Central memory CD8-positive, alpha-beta T cell (primary cell): Measurements from ENCODE around the gene AGTRAP.

Experiments
- ATAC-seq: fragments of 150-1000 bp; cut with Tn5 transposase; replicated peaks from 2 replicates; pipeline ENCODE4 v1.10.0; 2022; ENCODE audit warnings: mild to moderate bottlenecking, moderate FRiP score, moderate number of reproducible peaks; ENCODE audit not compliant: poor library complexity, severe bottlenecking; ENCODE audit errors: extremely low read depth
- DNase-seq, 2 donors: peaks; one replicate each; pipeline ENCODE4 v3.0.0; 2021; ENCODE audit warnings: low spot score in 2 of 2
- H3K27ac Mint-ChIP-seq: one replicate; pipeline ENCODE4 v1.8.0; 2022; ENCODE audit warnings: low read depth, mild to moderate bottlenecking, moderate library complexity, mixed read lengths
- H3K27me3 Mint-ChIP-seq: one replicate; pipeline ENCODE4 v1.8.0; 2022; ENCODE audit warnings: mixed read lengths
- H3K36me3 Mint-ChIP-seq: one replicate; pipeline ENCODE4 v1.8.0; 2022; ENCODE audit warnings: mild to moderate bottlenecking, moderate library complexity, mixed read lengths; ENCODE audit not compliant: insufficient read depth
- H3K4me1 Mint-ChIP-seq: one replicate; pipeline ENCODE4 v1.8.0; 2022; ENCODE audit warnings: mixed read lengths
- H3K4me3 Mint-ChIP-seq: one replicate; pipeline ENCODE4 v1.8.0; 2022; ENCODE audit warnings: mild to moderate bottlenecking, moderate library complexity, mixed read lengths
- H3K9me3 Mint-ChIP-seq: one replicate; pipeline ENCODE4 v1.8.0; 2022; ENCODE audit warnings: mixed read lengths

Gene AGTRAP

DNA sequence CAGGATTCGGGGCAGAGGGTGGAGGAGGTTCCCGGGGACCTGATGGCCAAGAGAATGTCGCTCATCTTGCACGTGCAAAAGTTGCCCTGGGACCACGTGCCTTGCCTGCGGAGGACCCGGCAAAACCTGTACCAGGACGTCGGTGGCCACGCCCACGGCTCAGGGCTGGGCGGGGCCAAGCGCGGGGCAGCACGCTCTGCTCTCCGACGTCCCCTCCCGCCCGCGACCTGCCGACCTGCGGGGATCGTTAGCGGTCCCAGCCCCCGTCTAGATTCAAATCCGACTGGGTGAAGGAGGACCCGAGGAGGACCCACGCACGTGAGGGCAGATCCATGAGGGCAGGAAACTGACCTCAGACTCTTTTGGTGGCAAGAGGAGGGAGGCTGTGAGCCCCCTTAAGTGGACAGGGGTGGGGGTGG, 26.1 kb downstream of the AGTRAP start, which contains the start of gene C1orf167:
Gene C1orf167, plus strand, starts transcription at position 206 of the 419 bp plus-strand sequence. CDS start 2,208 bp downstream, outside the sequence.
- Mint-ChIP-seq H3K4me1 (no peaks in the 10 kb centered on the region), H3K9me3 (no peaks in the 10 kb centered on the region), H3K4me3 (no peak within 1 kb of the TSS), H3K27ac (no peak within 1 kb of the TSS), H3K36me3 (peaks cover 4% of the 10 kb centered on the region), H3K27me3 (peaks cover 58% of the 10 kb centered on the region)
- DNase-seq (no peak), ATAC-seq (no peak)

- Mint-ChIP-seq H3K9me3 (no peaks in the 10 kb centered on the region), H3K4me3 (no peak overlapping the region), H3K4me1 (no peaks in the 10 kb centered on the region), H3K27ac (no peak overlapping the region), H3K27me3 (peaks cover 47% of the 10 kb centered on the region), H3K36me3 (peaks cover 4% of the 10 kb centered on the region)
- ATAC-seq = no peak
- no peak for DNase-seq
Observed at GRCh38 chr1:11764115-11764514, 28.2 kb downstream of the AGTRAP start.

DNA sequence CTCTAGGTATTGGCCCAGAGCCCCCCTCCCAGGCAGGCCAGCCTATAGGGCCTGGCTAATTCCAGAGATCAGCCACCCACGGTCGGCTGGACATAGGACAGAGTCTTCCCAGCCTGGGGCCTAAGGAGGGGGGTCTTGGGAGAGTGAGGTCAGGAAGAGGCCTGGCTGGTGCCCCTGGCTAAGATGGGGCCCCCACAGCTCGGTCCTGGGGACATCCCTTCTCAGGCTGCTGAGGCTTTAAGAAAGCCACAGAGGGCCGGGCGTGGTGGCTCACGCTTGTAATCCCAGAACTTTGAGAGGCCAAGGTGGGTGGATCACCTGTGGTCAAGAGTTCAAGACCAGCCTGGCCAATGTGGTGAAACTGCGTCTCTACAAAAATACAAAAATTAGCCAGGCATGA, 28.6 kb downstream of the AGTRAP start:
- H3K9me3 Mint-ChIP-seq = no peaks in the 10 kb centered on the region
- H3K4me3 Mint-ChIP-seq = no peak overlapping the region
- no peaks in the 10 kb centered on the region for H3K4me1 Mint-ChIP-seq
- ATAC-seq = no peak
- H3K36me3 Mint-ChIP-seq = peaks cover 4% of the 10 kb centered on the region
- H3K27me3 Mint-ChIP-seq = peaks cover 47% of the 10 kb centered on the region
- no peak for DNase-seq
- no peak overlapping the region for H3K27ac Mint-ChIP-seq

DNA sequence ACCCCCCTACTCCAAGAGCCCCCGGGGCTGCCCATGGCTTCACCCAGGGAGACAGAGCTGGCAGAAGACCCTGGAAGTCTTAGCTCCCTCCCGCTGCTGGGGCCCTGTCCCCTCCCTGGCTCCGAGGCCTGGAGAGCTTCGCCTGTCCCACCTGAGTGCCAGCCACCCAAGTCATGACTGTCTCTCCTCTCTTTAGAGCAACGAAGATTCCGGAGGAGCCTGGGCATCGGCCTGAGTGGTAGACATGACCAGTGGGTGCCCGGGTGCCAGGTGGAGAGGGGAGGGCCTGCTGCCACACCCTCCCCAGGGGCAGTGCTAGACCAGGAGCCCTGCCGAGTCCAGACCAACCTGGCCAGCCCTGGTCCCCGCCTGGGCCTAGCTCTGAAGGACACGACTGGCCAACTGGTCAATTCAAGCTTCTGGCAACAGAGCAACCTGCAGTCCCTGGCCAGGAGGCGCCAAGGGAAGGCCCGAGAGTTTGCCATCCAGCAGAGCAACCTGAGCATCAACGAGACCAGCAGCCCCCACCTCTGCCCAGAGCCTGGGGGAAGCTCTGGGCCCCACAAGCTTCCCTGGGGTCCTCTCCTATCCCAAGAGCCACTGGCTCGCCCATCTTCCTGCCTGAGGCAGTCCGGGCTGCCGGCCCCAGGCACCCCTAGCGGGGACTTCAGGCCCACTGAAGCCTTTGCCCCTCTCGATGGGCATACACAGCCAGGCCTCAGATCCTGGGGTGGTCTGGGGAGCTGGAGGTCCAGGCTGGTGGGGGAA, 29.9 kb downstream of the AGTRAP start:
- Mint-ChIP-seq H3K27ac (no peak overlapping the region), H3K36me3 (peaks cover 2% of the 10 kb centered on the region), H3K27me3 (peaks cover 37% of the 10 kb centered on the region), H3K9me3 (no peaks in the 10 kb centered on the region), H3K4me1 (no peaks in the 10 kb centered on the region), H3K4me3 (no peak overlapping the region)
- DNase-seq = no peak
- no peak for ATAC-seq

GRCh38 chr1:11766429-11766776, 30.5 kb downstream of the AGTRAP start:
- Mint-ChIP-seq H3K4me1 (no peaks in the 10 kb centered on the region), H3K36me3 (peaks cover 2% of the 10 kb centered on the region), H3K27me3 (peaks cover 31% of the 10 kb centered on the region), H3K27ac (no peak overlapping the region), H3K4me3 (no peak overlapping the region), H3K9me3 (no peaks in the 10 kb centered on the region)
- no peak for DNase-seq
- no peak for ATAC-seq

- no peaks in the 10 kb centered on the region for H3K4me1 Mint-ChIP-seq
- peaks cover 2% of the 10 kb centered on the region for H3K36me3 Mint-ChIP-seq
- ATAC-seq = no peak
- no peaks in the 10 kb centered on the region for H3K9me3 Mint-ChIP-seq
- no peak overlapping the region for H3K27ac Mint-ChIP-seq
- DNase-seq = no peak
- H3K27me3 Mint-ChIP-seq = peaks cover 19% of the 10 kb centered on the region
- no peak overlapping the region for H3K4me3 Mint-ChIP-seq
Observed at GRCh38 chr1:11767922-11768704, 32.2 kb downstream of the AGTRAP start.

DNA sequence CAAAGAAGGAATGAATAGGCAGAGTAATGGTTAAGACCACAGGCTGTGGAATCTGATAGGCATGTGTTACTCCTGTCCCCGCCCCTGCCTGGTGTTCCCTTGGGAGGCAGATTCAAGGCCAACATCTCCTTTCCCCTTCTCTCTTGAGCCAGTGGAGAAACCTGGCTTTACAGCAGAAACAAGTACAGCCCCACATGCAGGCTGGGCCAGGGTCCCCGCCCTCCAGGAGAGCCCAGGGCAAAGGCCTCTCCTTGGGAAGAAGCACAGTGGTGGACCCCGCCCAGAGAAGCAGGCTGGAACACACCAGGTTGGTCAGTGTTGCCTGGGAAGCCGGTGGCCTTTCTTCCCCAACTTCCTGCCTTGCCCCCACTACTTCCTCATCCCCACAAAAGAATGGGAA, 32.9 kb downstream of the AGTRAP start:
- peaks cover 2% of the 10 kb centered on the region for H3K36me3 Mint-ChIP-seq
- H3K4me3 Mint-ChIP-seq = no peak overlapping the region
- H3K27me3 Mint-ChIP-seq = peaks cover 12% of the 10 kb centered on the region
- no peaks in the 10 kb centered on the region for H3K9me3 Mint-ChIP-seq
- DNase-seq (no peak), ATAC-seq (no peak)
- H3K4me1 Mint-ChIP-seq = no peaks in the 10 kb centered on the region
- no peak overlapping the region for H3K27ac Mint-ChIP-seq

GRCh38 chr1:11769274-11769673, 33.3 kb downstream of the AGTRAP start:
- Mint-ChIP-seq H3K27ac (no peak overlapping the region), H3K9me3 (no peaks in the 10 kb centered on the region), H3K4me1 (no peaks in the 10 kb centered on the region), H3K4me3 (no peak overlapping the region), H3K36me3 (peaks cover 2% of the 10 kb centered on the region), H3K27me3 (peaks cover 11% of the 10 kb centered on the region)
- DNase-seq = no peak
- no peak for ATAC-seq

- no peak overlapping the region for H3K4me3 Mint-ChIP-seq
- H3K36me3 Mint-ChIP-seq = peaks cover 2% of the 10 kb centered on the region
- H3K4me1 Mint-ChIP-seq = no peaks in the 10 kb centered on the region
- DNase-seq = no peak
- peaks cover 18% of the 10 kb centered on the region for H3K27me3 Mint-ChIP-seq
- ATAC-seq = no peak
- H3K27ac Mint-ChIP-seq = no peak overlapping the region
- H3K9me3 Mint-ChIP-seq = no peaks in the 10 kb centered on the region
Observed at GRCh38 chr1:11770011-11770410, 34.1 kb downstream of the AGTRAP start.

DNA sequence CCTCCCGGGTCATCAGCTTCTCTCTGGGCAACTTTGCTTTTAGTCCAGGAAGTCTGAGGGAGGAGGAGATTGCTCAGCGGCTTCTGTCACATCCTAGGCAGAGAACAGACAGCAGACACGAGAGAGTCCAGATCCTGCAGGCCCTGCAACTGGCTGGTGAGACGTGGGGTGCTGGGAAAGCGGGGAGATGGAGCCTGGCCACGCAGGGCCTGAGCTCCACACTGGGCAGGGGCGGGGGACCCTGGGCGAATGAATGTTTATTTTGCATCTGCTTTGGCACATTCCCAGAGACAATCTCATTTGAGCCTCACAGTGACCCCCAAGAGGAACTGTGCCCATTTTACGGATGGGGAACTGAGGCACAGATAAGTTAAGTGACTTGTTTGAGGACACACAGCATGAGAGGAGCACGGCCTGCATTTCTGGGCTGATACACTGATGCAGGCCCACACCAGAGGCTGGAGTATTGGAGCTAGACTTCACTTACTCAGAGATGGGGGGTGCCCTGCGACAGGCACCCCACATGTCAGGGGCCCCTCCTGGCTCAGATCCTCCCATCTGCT, 35.6 kb downstream of the AGTRAP start:
- DNase-seq = no peak
- Mint-ChIP-seq H3K27ac (no peak overlapping the region), H3K4me3 (no peak overlapping the region), H3K36me3 (no peaks in the 10 kb centered on the region), H3K27me3 (peaks cover 11% of the 10 kb centered on the region), H3K4me1 (no peaks in the 10 kb centered on the region), H3K9me3 (no peaks in the 10 kb centered on the region)
- no peak for ATAC-seq

GRCh38 chr1:11772458-11772857, 36.5 kb downstream of the AGTRAP start:
- peaks cover 11% of the 10 kb centered on the region for H3K27me3 Mint-ChIP-seq
- DNase-seq (no peak), ATAC-seq (no peak)
- H3K4me3 Mint-ChIP-seq = no peak overlapping the region
- H3K36me3 Mint-ChIP-seq = no peaks in the 10 kb centered on the region
- H3K4me1 Mint-ChIP-seq = no peaks in the 10 kb centered on the region
- H3K27ac Mint-ChIP-seq = no peak overlapping the region
- H3K9me3 Mint-ChIP-seq = no peaks in the 10 kb centered on the region

- Mint-ChIP-seq H3K27me3 (peaks cover 11% of the 10 kb centered on the region), H3K36me3 (no peaks in the 10 kb centered on the region), H3K4me1 (no peaks in the 10 kb centered on the region), H3K4me3 (no peak overlapping the region), H3K27ac (no peak overlapping the region), H3K9me3 (no peaks in the 10 kb centered on the region)
- no peak for ATAC-seq
- no peak for DNase-seq
Observed at GRCh38 chr1:11774753-11775152, 38.8 kb downstream of the AGTRAP start.
